NT2/D1 (cell line): ENCODE data around the gene CRYGN.

Experiments used
- SUZ12 ChIP-seq: IDR thresholded peaks from 2 replicates; pipeline ENCODE4 v1.6.1; 2011; ENCODE audit not compliant: insufficient read length, insufficient read depth; ENCODE audit errors: extremely low read depth
- YY1 ChIP-seq: IDR thresholded peaks from 2 replicates; pipeline ENCODE4 v1.6.1; 2011; ENCODE audit not compliant: insufficient read length, insufficient read depth

GRCh38 chr7:151486074-151486473 is 46.1 kb upstream of the CRYGN start:
- TF ChIP-seq YY1, result no peak
- no peak for TF ChIP-seq SUZ12
